Fibroblast of skin of back (primary cell): ENCODE results near the gene SFXN5.
"Not testable (repeated sequence)": the region's sequence is repeated elsewhere in the genome, so short reads cannot be mapped to it uniquely, and the experiment has no call there.

ENCODE experiments used
- DNase-seq: peaks from one replicate; pipeline ENCODE4 v3.0.0-alpha.2; 2013

SFXN5 gene

GRCh38 chr2:73100956-73101355 lies 29.4 kb upstream of the SFXN5 start:
- DNase-seq = no peak

- DNase-seq = no peak
Measured at GRCh38 chr2:73099486-73099885, 28.0 kb upstream of the SFXN5 start.

GRCh38 chr2:73095910-73096309 lies 24.4 kb upstream of the SFXN5 start:
- no peak for DNase-seq

- not testable (repeated sequence) for DNase-seq
Measured at GRCh38 chr2:73093601-73094218, 22.2 kb upstream of the SFXN5 start.

GRCh38 chr2:73092146-73092783 lies 20.8 kb upstream of the SFXN5 start:
- no peak for DNase-seq

GRCh38 chr2:73091696-73092095 lies 20.2 kb upstream of the SFXN5 start:
- DNase-seq = no peak

GRCh38 chr2:73091164-73091563 lies 19.7 kb upstream of the SFXN5 start:
- DNase-seq = peak; percentile 89

- DNase-seq = peak; percentile 99
Measured at GRCh38 chr2:73089270-73090030, 17.9 kb upstream of the SFXN5 start.

- DNase-seq = no peak
Measured at GRCh38 chr2:73088703-73089102, 17.2 kb upstream of the SFXN5 start.

- DNase-seq = no peak
Measured at GRCh38 chr2:73088211-73088610, 16.7 kb upstream of the SFXN5 start.

GRCh38 chr2:73087311-73087710 lies 15.8 kb upstream of the SFXN5 start:
- no peak for DNase-seq

- peak; percentile 69 for DNase-seq
Measured at GRCh38 chr2:73085691-73086090, 14.2 kb upstream of the SFXN5 start.

- DNase-seq = no peak
Measured at GRCh38 chr2:73084971-73085370, 13.5 kb upstream of the SFXN5 start.

GRCh38 chr2:73083886-73084800 lies 12.6 kb upstream of the SFXN5 start:
- no peak for DNase-seq

- DNase-seq = no peak
Measured at GRCh38 chr2:73082523-73083410, 11.3 kb upstream of the SFXN5 start.

GRCh38 chr2:73081181-73081671 lies 9.7 kb upstream of the SFXN5 start:
- no peak for DNase-seq

GRCh38 chr2:73080321-73081131 lies 9.0 kb upstream of the SFXN5 start:
- DNase-seq = no peak

GRCh38 chr2:73079636-73080035 lies 8.1 kb upstream of the SFXN5 start:
- DNase-seq = no peak

- DNase-seq = no peak
Measured at GRCh38 chr2:73078457-73079411, 7.2 kb upstream of the SFXN5 start.
